Tibial nerve (tissue), 4 donors: ENCODE data around the gene PTGR1.

Source experiments
- EP300 ChIP-seq, 2 donors: sonication (generic); formaldehyde crosslinking; IDR thresholded peaks; one replicate each; pipeline ENCODE4 v1.6.1; 2017; ENCODE audit warnings: antibody characterized with exemption in 2 of 2, mild to moderate bottlenecking in 1 of 2
- POLR2A ChIP-seq, 2 donors: fragments of 450-650 bp; IDR thresholded peaks; one replicate each; pipeline ENCODE4 v1.6.1; 2017; ENCODE audit warnings: antibody characterized with exemption in 2 of 2, mild to moderate bottlenecking in 2 of 2, moderate library complexity in 2 of 2
- TF ChIP-seq, protein P1 (sequence below), 5 experiments: fragments of 200-600 bp in 3 of 5; fragments of 450-650 bp in 2 of 5; sonication (generic) in 3 of 5; IDR thresholded peaks; one replicate each; pipeline ENCODE4 v1.5.1; 2016 to 2019; ENCODE audit warnings: antibody characterized with exemption in 5 of 5, mild to moderate bottlenecking in 3 of 5, moderate library complexity in 2 of 5

DNA sequence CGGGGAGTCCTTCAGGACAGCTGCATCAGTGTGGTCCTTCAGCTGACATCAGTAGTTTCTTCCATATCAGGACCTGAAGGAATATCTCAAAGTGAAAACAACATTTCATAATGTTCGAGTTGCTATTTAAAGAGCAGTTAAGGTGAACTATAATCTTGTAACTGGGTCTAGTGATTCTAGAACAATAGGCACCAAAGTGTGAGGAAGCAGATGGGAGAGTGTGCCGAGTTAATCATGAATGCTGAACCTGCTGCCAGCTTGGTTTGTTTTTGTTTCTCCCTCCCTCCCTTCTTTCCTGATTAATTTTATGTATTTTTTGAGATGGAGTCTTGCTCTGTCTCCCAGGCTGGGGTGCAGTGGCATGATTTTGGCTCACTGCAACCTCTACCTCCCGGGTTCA, 3.6 kb upstream of the PTGR1 start:
- TF ChIP-seq, protein P1, sequence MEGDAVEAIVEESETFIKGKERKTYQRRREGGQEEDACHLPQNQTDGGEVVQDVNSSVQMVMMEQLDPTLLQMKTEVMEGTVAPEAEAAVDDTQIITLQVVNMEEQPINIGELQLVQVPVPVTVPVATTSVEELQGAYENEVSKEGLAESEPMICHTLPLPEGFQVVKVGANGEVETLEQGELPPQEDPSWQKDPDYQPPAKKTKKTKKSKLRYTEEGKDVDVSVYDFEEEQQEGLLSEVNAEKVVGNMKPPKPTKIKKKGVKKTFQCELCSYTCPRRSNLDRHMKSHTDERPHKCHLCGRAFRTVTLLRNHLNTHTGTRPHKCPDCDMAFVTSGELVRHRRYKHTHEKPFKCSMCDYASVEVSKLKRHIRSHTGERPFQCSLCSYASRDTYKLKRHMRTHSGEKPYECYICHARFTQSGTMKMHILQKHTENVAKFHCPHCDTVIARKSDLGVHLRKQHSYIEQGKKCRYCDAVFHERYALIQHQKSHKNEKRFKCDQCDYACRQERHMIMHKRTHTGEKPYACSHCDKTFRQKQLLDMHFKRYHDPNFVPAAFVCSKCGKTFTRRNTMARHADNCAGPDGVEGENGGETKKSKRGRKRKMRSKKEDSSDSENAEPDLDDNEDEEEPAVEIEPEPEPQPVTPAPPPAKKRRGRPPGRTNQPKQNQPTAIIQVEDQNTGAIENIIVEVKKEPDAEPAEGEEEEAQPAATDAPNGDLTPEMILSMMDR (IDR thresholded peaks at IDR 0.05) = no peak
- TF ChIP-seq POLR2A (IDR thresholded peaks at IDR 0.05) (no peak), EP300 (IDR thresholded peaks at IDR 0.05) (no peak)
